ENCODE measurements around the gene CCR2. TPM values are rescaled to one million over a fixed set of nuclear protein-coding genes. Genes with fewer than 3 reads are reported as not detected.
A peak's percentile ranks its signal among the peaks of the same experiment; 100 is the strongest.
"Not testable (repeated sequence)": the region's sequence is repeated elsewhere in the genome, so short reads cannot be mapped to it uniquely, and the experiment has no call there.

CCR2 gene
- total RNA-seq, 1 donor from 2014 or later, result 3.7 TPM

GRCh38 chr3:46372492-46373359, 18.8 kb downstream of the CCR2 start:
- intact Hi-C loops (cut with DNase I), result no loop called here
- ATAC-seq (peak; percentile 53), DNase-seq (ENCODE audit: low spot score) (no peak)

GRCh38 chr3:46374755-46375154, 20.8 kb downstream of the CCR2 start:
- intact Hi-C loops (cut with DNase I), result no loop called here
- DNase-seq (ENCODE audit: low spot score) (no peak), ATAC-seq (no peak)

- DNase-seq (ENCODE audit: low spot score), result no peak
- intact Hi-C loops (cut with DNase I), result no loop called here
- no peak for ATAC-seq
Measured at GRCh38 chr3:46375218-46375617, 21.3 kb downstream of the CCR2 start.

- DNase-seq (ENCODE audit: low spot score), result no peak
- intact Hi-C loops (cut with DNase I), result no loop called here
- no peak for ATAC-seq
Measured at GRCh38 chr3:46375814-46376213, 21.9 kb downstream of the CCR2 start.

GRCh38 chr3:46378426-46378942, 24.6 kb downstream of the CCR2 start:
- DNase-seq (ENCODE audit: low spot score), result peak; percentile 79
- ATAC-seq, result peak; percentile 64
- intact Hi-C loops (cut with DNase I), result no loop called here

- intact Hi-C loops (cut with DNase I), result no loop called here
- DNase-seq (ENCODE audit: low spot score), result no peak
- no peak for ATAC-seq
Measured at GRCh38 chr3:46380471-46381221, 26.7 kb downstream of the CCR2 start.

GRCh38 chr3:46381625-46382024, 27.7 kb downstream of the CCR2 start:
- intact Hi-C loops (cut with DNase I), result no loop called here
- ATAC-seq (no peak), DNase-seq (ENCODE audit: low spot score) (no peak)

- peak; percentile 58 for ATAC-seq
- no peak for DNase-seq (ENCODE audit: low spot score)
- intact Hi-C loops (cut with DNase I), result no loop called here
Measured at GRCh38 chr3:46383211-46383950, 29.5 kb downstream of the CCR2 start.

GRCh38 chr3:46383951-46384330, 30.0 kb downstream of the CCR2 start:
- intact Hi-C loops (cut with DNase I), result no loop called here
- no peak for ATAC-seq
- DNase-seq (ENCODE audit: low spot score), result no peak

GRCh38 chr3:46386205-46386604, 32.3 kb downstream of the CCR2 start:
- ATAC-seq, result peak; percentile 26
- DNase-seq (ENCODE audit: low spot score), result no peak
- intact Hi-C loops (cut with DNase I), result no loop called here

GRCh38 chr3:46388847-46389246, 34.9 kb downstream of the CCR2 start:
- ATAC-seq; DNase-seq (ENCODE audit: low spot score); intact Hi-C loops (cut with DNase I): not testable (repeated sequence)

- ATAC-seq, result no peak
- no peak for DNase-seq (ENCODE audit: low spot score)
- intact Hi-C loops (cut with DNase I), result no loop called here
Measured at GRCh38 chr3:46389306-46389705, 35.4 kb downstream of the CCR2 start.

GRCh38 chr3:46391526-46391925, 37.6 kb downstream of the CCR2 start:
- ATAC-seq; intact Hi-C loops (cut with DNase I): not testable (repeated sequence)

GRCh38 chr3:46393011-46393410, 39.1 kb downstream of the CCR2 start:
- ATAC-seq (no peak), DNase-seq (ENCODE audit: low spot score) (no peak)
- intact Hi-C loops (cut with DNase I), result no loop called here

More at GRCh38 chr3:46391526-46391925, 37.6 kb downstream of the CCR2 start:
- DNase-seq (ENCODE audit: low spot score), result not testable (repeated sequence)

GRCh38 chr3:46393554-46394434, 39.9 kb downstream of the CCR2 start:
- no peak for DNase-seq (ENCODE audit: low spot score)
- intact Hi-C loops (cut with DNase I), result no loop called here
- peak; percentile 67 for ATAC-seq

GRCh38 chr3:46395210-46395661, 41.3 kb downstream of the CCR2 start:
- DNase-seq (ENCODE audit: low spot score) (no peak), ATAC-seq (no peak)
- intact Hi-C loops (cut with DNase I), result no loop called here

GRCh38 chr3:46395766-46396530, 42.0 kb downstream of the CCR2 start:
- ATAC-seq (peak; percentile 46), DNase-seq (ENCODE audit: low spot score) (no peak)
- intact Hi-C loops (cut with DNase I), result no loop called here

- no peak for ATAC-seq
- intact Hi-C loops (cut with DNase I), result no loop called here
- no peak for DNase-seq (ENCODE audit: low spot score)
Measured at GRCh38 chr3:46397111-46397510, 43.2 kb downstream of the CCR2 start.
